GM12878 (cell line): Measurements from ENCODE around the gene AIG1. TPM values are rescaled to one million over a fixed set of nuclear protein-coding genes. Genes with fewer than 3 reads are reported as not detected.
A peak's percentile ranks its signal among the peaks of the same experiment; 100 is the strongest.

ENCODE experiments used
- ATAC-seq: fragments of 200-7000 bp; cut with Tn5 transposase; 3 replicates; pipeline ENCODE4 v1.9.1; 2020; ENCODE audit warnings: mild to moderate bottlenecking, moderate library complexity
- BruUV-seq: library from RNA; stranded (reverse); fragments of 400-500 nt; replicated peaks from 2 replicates; lab custom pipeline; 2021; lab: Mats Ljungman, UMichigan
- CTCF ChIA-PET: fragments of 300-600 bp; sonication (Branson Sonifier 250); formaldehyde crosslinking; extraction: SDS; loops from one replicate; lab custom pipeline; 2021; ENCODE audit warnings: inconsistent platforms; lab: Yijun Ruan, JAX
- POLR2A ChIA-PET: fragments of 350-600 bp; formaldehyde crosslinking; extraction: SDS; loops from one replicate; lab custom pipeline; 2021; ENCODE audit warnings: inconsistent platforms; lab: Charles Lee
- RAD21 ChIA-PET: fragments of 300-600 bp; sonication (Branson Sonifier 250); formaldehyde crosslinking; loops from one replicate; lab custom pipeline; 2023; ENCODE audit warnings: antibody characterized with exemption; ENCODE audit not compliant: unreplicated experiment; lab: Charles Lee
- SMC1A ChIA-PET: fragments of 300-600 bp; sonication (Branson Sonifier 250); formaldehyde crosslinking; loops from one replicate; lab custom pipeline; 2023; ENCODE audit not compliant: unreplicated experiment, uncharacterized antibody; lab: Charles Lee
- DNase-seq: peaks from one replicate; pipeline ENCODE4 v3.0.0-alpha.2; 2011; ENCODE audit warnings: low read depth, low spot score
- FAIRE-seq: peaks from 3 replicates; lab custom pipeline; 2011; peaks lifted over from hg19 to GRCh38; lab: Jason Lieb, UNC
- H2AFZ ChIP-seq: 2 replicates; pipeline ENCODE4 v1.6.0; 2011; ENCODE audit warnings: low read depth, low read length, control low read depth; ENCODE audit not compliant: control insufficient read depth
- H3K27ac ChIP-seq: 2 replicates; pipeline ENCODE4 v1.5.1; 2011; ENCODE audit warnings: control low read depth; ENCODE audit not compliant: control insufficient read depth, insufficient read depth
- H3K27me3 ChIP-seq, 2 experiments: replicated peaks in 1 of 2; 2 replicates each; pipeline versions ENCODE4 v1.6.0 to v1.6.1; 2011; ENCODE audit warnings: low read length in 1 of 2; ENCODE audit not compliant: control insufficient read depth in 2 of 2, insufficient read depth in 2 of 2
- H3K36me3 ChIP-seq, 2 experiments: 2 replicates each; pipeline ENCODE4 v1.5.1; 2011; ENCODE audit warnings: low read length in 1 of 2; ENCODE audit not compliant: control insufficient read depth in 2 of 2, insufficient read depth in 2 of 2
- H3K4me1 ChIP-seq: 2 replicates; pipeline ENCODE4 v1.6.1; 2011; ENCODE audit warnings: mild to moderate bottlenecking, low read length, moderate library complexity, mixed read lengths; ENCODE audit not compliant: control insufficient read depth, insufficient read depth
- H3K4me2 ChIP-seq: 2 replicates; pipeline ENCODE4 v1.6.0; 2011; ENCODE audit warnings: control low read depth; ENCODE audit not compliant: control insufficient read depth, insufficient read depth
- H3K4me3 ChIP-seq: fragments of 200-600 bp; sonication (generic); 2 replicates; pipeline ENCODE4 v1.5.1; 2016
- H3K79me2 ChIP-seq: 2 replicates; pipeline ENCODE4 v1.6.0; 2011; ENCODE audit warnings: low read length; ENCODE audit not compliant: control insufficient read depth, insufficient read depth
- H3K9ac ChIP-seq: 2 replicates; pipeline ENCODE4 v1.8.0; 2011; ENCODE audit warnings: low read length, control low read depth, mixed read lengths; ENCODE audit not compliant: control insufficient read depth, insufficient read depth
- H3K9me3 ChIP-seq: replicated peaks from 3 replicates; pipeline ENCODE4 v1.5.1; 2011; ENCODE audit warnings: mild to moderate bottlenecking, low read length; ENCODE audit not compliant: control insufficient read depth, insufficient read depth
- H4K20me1 ChIP-seq: 2 replicates; pipeline ENCODE4 v1.6.0; 2011; ENCODE audit not compliant: control insufficient read depth, insufficient read depth
- FOXM1 ChIP-seq: IDR thresholded peaks from 2 replicates; pipeline ENCODE4 v1.6.1; 2012; ENCODE audit warnings: low read depth, mild to moderate bottlenecking, inconsistent platforms, low read length, moderate library complexity
- IKZF1 ChIP-seq: fragments of 450-650 bp; conservative IDR thresholded peaks from 2 replicates; pipeline ENCODE4 v1.6.1; 2017; ENCODE audit warnings: antibody characterized with exemption, mild to moderate bottlenecking
- JUNB ChIP-seq: IDR thresholded peaks from 2 replicates; pipeline ENCODE4 v1.6.1; 2016; ENCODE audit warnings: antibody characterized with exemption, mild to moderate bottlenecking
- MYB ChIP-seq: fragments of 150-350 bp; IDR thresholded peaks from 2 replicates; pipeline ENCODE4 v1.6.1; 2014; ENCODE audit warnings: mild to moderate bottlenecking, low read depth, low read length, borderline replicate concordance
- NR2F1 ChIP-seq: fragments of 450-650 bp; conservative IDR thresholded peaks from 2 replicates; pipeline ENCODE4 v1.6.1; 2017; ENCODE audit warnings: mild to moderate bottlenecking
- NRF1 ChIP-seq: conservative IDR thresholded peaks from 2 replicates; pipeline ENCODE4 v1.6.1; 2011; ENCODE audit warnings: mild to moderate bottlenecking, low read depth, low read length, improper control_type of control experiment
- PAX8 ChIP-seq: fragments of 450-650 bp; IDR thresholded peaks from 2 replicates; pipeline ENCODE4 v1.6.1; 2017; ENCODE audit warnings: mild to moderate bottlenecking, moderate library complexity
- RAD21 ChIP-seq: IDR thresholded peaks from 2 replicates; pipeline ENCODE4 v1.6.1; 2011; ENCODE audit warnings: mild to moderate bottlenecking, low read depth, low read length, moderate library complexity; ENCODE audit not compliant: insufficient read depth
- RUNX3 ChIP-seq: IDR thresholded peaks from 2 replicates; pipeline ENCODE4 v1.6.1; 2012; ENCODE audit warnings: low read length, inconsistent platforms
- SIX5 ChIP-seq: IDR thresholded peaks from 2 replicates; pipeline ENCODE4 v1.6.1; 2011; ENCODE audit warnings: mild to moderate bottlenecking, low read depth, low read length, moderate library complexity; ENCODE audit not compliant: severe bottlenecking
- SMARCA5 ChIP-seq: fragments of 450-650 bp; IDR thresholded peaks from 2 replicates; pipeline ENCODE4 v1.6.1; 2017; ENCODE audit warnings: mild to moderate bottlenecking
- SPI1 ChIP-seq: IDR thresholded peaks from 2 replicates; pipeline ENCODE4 v1.6.1; 2011; ENCODE audit warnings: low read depth, mild to moderate bottlenecking, low read length, moderate library complexity, borderline replicate concordance; ENCODE audit not compliant: insufficient read depth
- TARDBP ChIP-seq: IDR thresholded peaks from 2 replicates; pipeline ENCODE4 v1.6.1; 2016; ENCODE audit warnings: borderline replicate concordance
- TBL1XR1 ChIP-seq: IDR thresholded peaks from 2 replicates; pipeline ENCODE4 v1.6.1; 2012; ENCODE audit warnings: low read depth, low read length, improper control_type of control experiment
- YBX1 ChIP-seq: fragments of 450-650 bp; IDR thresholded peaks from 2 replicates; pipeline ENCODE4 v1.6.1; 2016; ENCODE audit warnings: antibody characterized with exemption
- ZBED1 ChIP-seq: IDR thresholded peaks from 2 replicates; pipeline ENCODE4 v1.6.1; 2016; ENCODE audit warnings: borderline replicate concordance
- ZNF274 ChIP-seq: IDR thresholded peaks from one replicate; pipeline ENCODE4 v1.8.0; 2011; ENCODE audit not compliant: insufficient read length, insufficient read depth
- WGBS: methylation state at CpG from one replicate; pipeline ENCODE4 v1.1.6; 2016; ENCODE audit warnings: low lambda C conversion rate; ENCODE audit not compliant: insufficient replicate concordance, insufficient coverage; ENCODE audit errors: missing lambda C conversion rate; 5-methylcytosine and 5-hydroxymethylcytosine counted together
- in situ Hi-C: fragments of 300-500 bp; cut with MboI; formaldehyde crosslinking; loops from 9 replicates; pipeline ENCODE4 v1.14.3; 2018; ENCODE audit warnings: mixed read lengths
- intact Hi-C: fragments of 100-400 bp; cut with micrococcal nuclease; formaldehyde crosslinking; loops from one replicate; pipeline ENCODE4 v1.14.2; 2022; ENCODE audit not compliant: unreplicated experiment
- polyA plus RNA-seq, 11 experiments: library from polyadenylated mRNA; depleted of rRNA in 4 of 11; unstranded in 6 of 11; stranded (reverse) in 5 of 11; fragments of >200 nt; fragmentation: Nextera tagmentation in 4 of 11; fragmentation: Illumina TruSeq in 1 of 11; extraction: Ambion mirVana in 4 of 11; extraction: Trizol in 1 of 11; gene quantifications; 1 replicate in 1 of 11; 2 replicates in 10 of 11; pipeline versions ENCODE4 v1.2.1 to v1.2.3, GENCODE V29; 2011 to 2016; ENCODE audit warnings: inconsistent platforms in 2 of 11, missing spikeins in 2 of 11, low read depth in 1 of 11
- total RNA-seq, 4 experiments: library from RNA; depleted of rRNA in 3 of 4; stranded (reverse); fragments of >200 nt in 3 of 4; fragmentation: Illumina TruSeq in 1 of 4; extraction: Trizol in 1 of 4; gene quantifications; 2 replicates each; pipeline versions ENCODE4 v1.2.1 to v1.2.3, GENCODE V29; 2013 to 2021
- TF ChIP-seq, protein P1 (sequence below): fragments of 450-650 bp; IDR thresholded peaks from 2 replicates; pipeline ENCODE4 v1.6.1; 2016; ENCODE audit warnings: mild to moderate bottlenecking, moderate library complexity, borderline replicate concordance
- TF ChIP-seq, protein P2 (sequence below): IDR thresholded peaks from 2 replicates; pipeline ENCODE4 v1.6.1; 2012; ENCODE audit warnings: low read depth, low read length, improper control_type of control experiment
- TF ChIP-seq, protein P3 (sequence below), 3 experiments: IDR thresholded peaks in 2 of 3; conservative IDR thresholded peaks in 1 of 3; 2 replicates each; pipeline ENCODE4 v1.5.1; 2011; ENCODE audit warnings: low read depth in 3 of 3, low read length in 3 of 3, mild to moderate bottlenecking in 3 of 3, control low read depth in 2 of 3, moderate library complexity in 2 of 3, inconsistent platforms in 1 of 3, mixed read lengths in 1 of 3; ENCODE audit not compliant: control insufficient read depth in 2 of 3, insufficient read depth in 1 of 3; ENCODE audit errors: extremely low read depth in 1 of 3

The AIG1 gene
- total and polyA plus RNA-seq, 10 of the 15 experiments (the other 5 are each of a cell fraction or from before 2014, with no cell fraction given) = 27.0 to 74.5 (median 36.4) TPM

DNA sequence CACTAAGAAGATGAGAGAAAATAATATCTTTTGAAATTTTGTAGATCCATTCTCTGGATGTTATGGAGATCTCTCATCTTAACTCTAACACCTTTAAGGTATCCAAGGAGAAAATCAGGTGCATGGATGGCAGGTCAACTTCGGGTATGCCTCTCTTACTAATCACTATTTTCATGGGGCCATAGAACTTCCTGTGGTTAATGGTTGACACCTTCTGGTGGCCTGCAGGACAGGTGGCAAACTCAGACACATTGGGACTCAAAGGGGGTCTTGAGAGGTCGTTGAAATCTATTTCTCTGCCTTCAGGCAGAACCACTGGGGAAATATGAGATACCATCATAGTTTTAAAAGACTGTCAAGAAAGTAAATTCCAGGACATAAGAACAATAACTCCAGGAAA, 313.3 kb downstream of the AIG1 start:
- RAD21 ChIA-PET = interaction anchor here (0.7 to 1.2 kb wide), 3 partner anchors 28 to 899 kb away, joined by 3 read pairs; no protein-coding TSS in a partner anchor
- H3K4me2 ChIP-seq = peak overlapping the region; percentile 44
- FAIRE-seq (no peak), ATAC-seq (peak; percentile 68), DNase-seq (no peak)
- no peaks in the 10 kb centered on the region for H4K20me1 ChIP-seq
- SMC1A ChIA-PET = interaction anchor here (0.7 kb wide), 1 partner anchor 192 kb away, joined by 3 read pairs; no protein-coding TSS in a partner anchor
- no peaks in the 10 kb centered on the region for H3K27me3 ChIP-seq
- H3K9ac ChIP-seq = no peak overlapping the region
- H3K27ac ChIP-seq = no peak overlapping the region
- no peaks in the 10 kb centered on the region for H3K79me2 ChIP-seq
- POLR2A ChIA-PET = no interaction called here
- H3K4me1 ChIP-seq = peaks cover 20% of the 10 kb centered on the region; the same call in 1 of the 2 replicates
- intact Hi-C loops (no loop called here), in situ Hi-C loops (no loop called here)
- H3K4me3 ChIP-seq = no peak overlapping the region
- no TSS peak for BruUV-seq
- no peak overlapping the region; the same call in 1 of the 2 replicates for H2AFZ ChIP-seq
- no peaks in the 10 kb centered on the region for H3K36me3 ChIP-seq
- H3K9me3 ChIP-seq = peaks cover 7% of the 10 kb centered on the region; the same call in 2 of the 3 replicates
- CTCF ChIA-PET = interaction anchor here (0.7 to 1.8 kb wide), 8 partner anchors 11 to 932 kb away, joined by 3 to 6 read pairs (median 4); no protein-coding TSS in a partner anchor
- 18% methylated on average over 2 of the region's 2 CpGs for WGBS
- TF ChIP-seq NR2F1 (no peak), MYB (no peak), NRF1 (no peak), TBL1XR1 (no peak), RUNX3 (peak; percentile 75), SPI1 (no peak), SIX5 (no peak), TARDBP (no peak), ZBED1 (no peak), SMARCA5 (no peak), IKZF1 (no peak), PAX8 (no peak), RAD21 (peak; percentile 56), YBX1 (no peak), ZNF274 (no peak), JUNB (no peak), FOXM1 (0 out of 2 replicates have a peak, but pooled peaks have one; percentile 16)
- TF ChIP-seq, protein P1, sequence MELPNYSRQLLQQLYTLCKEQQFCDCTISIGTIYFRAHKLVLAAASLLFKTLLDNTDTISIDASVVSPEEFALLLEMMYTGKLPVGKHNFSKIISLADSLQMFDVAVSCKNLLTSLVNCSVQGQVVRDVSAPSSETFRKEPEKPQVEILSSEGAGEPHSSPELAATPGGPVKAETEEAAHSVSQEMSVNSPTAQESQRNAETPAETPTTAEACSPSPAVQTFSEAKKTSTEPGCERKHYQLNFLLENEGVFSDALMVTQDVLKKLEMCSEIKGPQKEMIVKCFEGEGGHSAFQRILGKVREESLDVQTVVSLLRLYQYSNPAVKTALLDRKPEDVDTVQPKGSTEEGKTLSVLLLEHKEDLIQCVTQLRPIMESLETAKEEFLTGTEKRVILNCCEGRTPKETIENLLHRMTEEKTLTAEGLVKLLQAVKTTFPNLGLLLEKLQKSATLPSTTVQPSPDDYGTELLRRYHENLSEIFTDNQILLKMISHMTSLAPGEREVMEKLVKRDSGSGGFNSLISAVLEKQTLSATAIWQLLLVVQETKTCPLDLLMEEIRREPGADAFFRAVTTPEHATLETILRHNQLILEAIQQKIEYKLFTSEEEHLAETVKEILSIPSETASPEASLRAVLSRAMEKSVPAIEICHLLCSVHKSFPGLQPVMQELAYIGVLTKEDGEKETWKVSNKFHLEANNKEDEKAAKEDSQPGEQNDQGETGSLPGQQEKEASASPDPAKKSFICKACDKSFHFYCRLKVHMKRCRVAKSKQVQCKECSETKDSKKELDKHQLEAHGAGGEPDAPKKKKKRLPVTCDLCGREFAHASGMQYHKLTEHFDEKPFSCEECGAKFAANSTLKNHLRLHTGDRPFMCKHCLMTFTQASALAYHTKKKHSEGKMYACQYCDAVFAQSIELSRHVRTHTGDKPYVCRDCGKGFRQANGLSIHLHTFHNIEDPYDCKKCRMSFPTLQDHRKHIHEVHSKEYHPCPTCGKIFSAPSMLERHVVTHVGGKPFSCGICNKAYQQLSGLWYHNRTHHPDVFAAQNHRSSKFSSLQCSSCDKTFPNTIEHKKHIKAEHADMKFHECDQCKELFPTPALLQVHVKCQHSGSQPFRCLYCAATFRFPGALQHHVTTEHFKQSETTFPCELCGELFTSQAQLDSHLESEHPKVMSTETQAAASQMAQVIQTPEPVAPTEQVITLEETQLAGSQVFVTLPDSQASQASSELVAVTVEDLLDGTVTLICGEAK = no peak
- TF ChIP-seq, protein P2, sequence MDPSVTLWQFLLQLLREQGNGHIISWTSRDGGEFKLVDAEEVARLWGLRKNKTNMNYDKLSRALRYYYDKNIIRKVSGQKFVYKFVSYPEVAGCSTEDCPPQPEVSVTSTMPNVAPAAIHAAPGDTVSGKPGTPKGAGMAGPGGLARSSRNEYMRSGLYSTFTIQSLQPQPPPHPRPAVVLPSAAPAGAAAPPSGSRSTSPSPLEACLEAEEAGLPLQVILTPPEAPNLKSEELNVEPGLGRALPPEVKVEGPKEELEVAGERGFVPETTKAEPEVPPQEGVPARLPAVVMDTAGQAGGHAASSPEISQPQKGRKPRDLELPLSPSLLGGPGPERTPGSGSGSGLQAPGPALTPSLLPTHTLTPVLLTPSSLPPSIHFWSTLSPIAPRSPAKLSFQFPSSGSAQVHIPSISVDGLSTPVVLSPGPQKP = no peak
- TF ChIP-seq, protein P3, sequence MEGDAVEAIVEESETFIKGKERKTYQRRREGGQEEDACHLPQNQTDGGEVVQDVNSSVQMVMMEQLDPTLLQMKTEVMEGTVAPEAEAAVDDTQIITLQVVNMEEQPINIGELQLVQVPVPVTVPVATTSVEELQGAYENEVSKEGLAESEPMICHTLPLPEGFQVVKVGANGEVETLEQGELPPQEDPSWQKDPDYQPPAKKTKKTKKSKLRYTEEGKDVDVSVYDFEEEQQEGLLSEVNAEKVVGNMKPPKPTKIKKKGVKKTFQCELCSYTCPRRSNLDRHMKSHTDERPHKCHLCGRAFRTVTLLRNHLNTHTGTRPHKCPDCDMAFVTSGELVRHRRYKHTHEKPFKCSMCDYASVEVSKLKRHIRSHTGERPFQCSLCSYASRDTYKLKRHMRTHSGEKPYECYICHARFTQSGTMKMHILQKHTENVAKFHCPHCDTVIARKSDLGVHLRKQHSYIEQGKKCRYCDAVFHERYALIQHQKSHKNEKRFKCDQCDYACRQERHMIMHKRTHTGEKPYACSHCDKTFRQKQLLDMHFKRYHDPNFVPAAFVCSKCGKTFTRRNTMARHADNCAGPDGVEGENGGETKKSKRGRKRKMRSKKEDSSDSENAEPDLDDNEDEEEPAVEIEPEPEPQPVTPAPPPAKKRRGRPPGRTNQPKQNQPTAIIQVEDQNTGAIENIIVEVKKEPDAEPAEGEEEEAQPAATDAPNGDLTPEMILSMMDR (IDR thresholded peaks at IDR 0.05 in 2 of 3, conservative IDR thresholded peaks at IDR 0.05 in 1 of 3; ENCODE audit: control insufficient read depth in 2 of 3, extremely low read depth in 1 of 3, insufficient read depth in 1 of 3, low read depth in 3 of 3, low read length in 3 of 3) = peak in 2 of 3 experiments; percentile 11 to 21; a peak in 2 of 6 replicates
